HEK293 (cell line): ENCODE results near the gene RPL10A.

Source experiments
- CTCF ChIA-PET: fragments of 350-600 bp; formaldehyde crosslinking; extraction: SDS; loops from one replicate; lab custom pipeline; 2021; ENCODE audit warnings: antibody characterized with exemption; lab: Yijun Ruan, JAX
- POLR2A ChIA-PET: fragments of 300-600 bp; formaldehyde crosslinking; extraction: SDS; loops from one replicate; lab custom pipeline; 2020; ENCODE audit warnings: antibody characterized with exemption, inconsistent platforms; lab: Yijun Ruan, JAX
- H3K27ac ChIP-seq: fragments of 200-500 bp; sonication (Bioruptor generic); 2 replicates; pipeline ENCODE4 v1.5.1; 2014; ENCODE audit warnings: low read depth, low read length, control low read depth, inconsistent platforms; ENCODE audit errors: extremely low read depth
- H3K36me3 ChIP-seq, 2 experiments: fragments of 200-500 bp in 1 of 2; sonication (Bioruptor generic) in 1 of 2; 1 replicate in 1 of 2; 2 replicates in 1 of 2; pipeline ENCODE4 v1.5.1; 2014 to 2017; ENCODE audit warnings: inconsistent platforms in 2 of 2, low read length in 2 of 2; ENCODE audit not compliant: control insufficient read depth in 2 of 2, insufficient read depth in 1 of 2
- H3K4me1 ChIP-seq: fragments of 200-500 bp; sonication (Bioruptor generic); 2 replicates; pipeline ENCODE4 v1.5.1; 2014; ENCODE audit warnings: mild to moderate bottlenecking, low read length, inconsistent platforms; ENCODE audit not compliant: control insufficient read depth, insufficient read depth
- H3K4me3 ChIP-seq: 2 replicates; pipeline ENCODE4 v1.5.1; 2011; ENCODE audit warnings: low read depth, mild to moderate bottlenecking, control low read depth, low read length, moderate library complexity
- H3K9me3 ChIP-seq: fragments of 200-500 bp; sonication (Bioruptor generic); 2 replicates; pipeline ENCODE4 v1.5.1; 2014; ENCODE audit warnings: low read depth, low read length, inconsistent platforms; ENCODE audit not compliant: control insufficient read depth, insufficient read depth
- EGR2 ChIP-seq: fragments of 450-650 bp; formaldehyde crosslinking; IDR thresholded peaks from 2 replicates; pipeline ENCODE4 v1.5.1; 2016; ENCODE audit warnings: low read depth, missing biosample characterization, missing genetic modification characterization
- GLI4 ChIP-seq: fragments of 450-650 bp; formaldehyde crosslinking; IDR thresholded peaks from 2 replicates; pipeline ENCODE4 v1.5.1; 2016; ENCODE audit warnings: missing biosample characterization, missing genetic modification characterization
- GLIS1 ChIP-seq: fragments of 450-650 bp; formaldehyde crosslinking; IDR thresholded peaks from 2 replicates; pipeline ENCODE4 v1.5.1; 2016; ENCODE audit warnings: missing biosample characterization, missing genetic modification characterization
- HOXD13 ChIP-seq: sonication (generic); formaldehyde crosslinking; IDR thresholded peaks from 2 replicates; pipeline ENCODE4 v1.8.0; 2022; ENCODE audit warnings: missing genetic modification reagents, borderline replicate concordance
- MYNN ChIP-seq: fragments of 450-650 bp; formaldehyde crosslinking; IDR thresholded peaks from 2 replicates; pipeline ENCODE4 v1.5.1; 2016; ENCODE audit warnings: missing biosample characterization, missing genetic modification characterization, borderline replicate concordance
- PRDM1 ChIP-seq: fragments of 450-650 bp; formaldehyde crosslinking; IDR thresholded peaks from 2 replicates; pipeline ENCODE4; 2016; ENCODE audit warnings: missing biosample characterization, missing genetic modification characterization
- ZNF132 ChIP-seq: fragments of 450-650 bp; formaldehyde crosslinking; IDR thresholded peaks from 2 replicates; pipeline ENCODE4 v1.5.1; 2017; ENCODE audit warnings: missing biosample characterization, missing genetic modification characterization, borderline replicate concordance
- ZNF366 ChIP-seq: fragments of 450-650 bp; formaldehyde crosslinking; conservative IDR thresholded peaks from 2 replicates; pipeline ENCODE4 v1.5.1; 2016; ENCODE audit warnings: missing biosample characterization, missing genetic modification characterization
- ZNF423 ChIP-seq: fragments of 450-650 bp; formaldehyde crosslinking; IDR thresholded peaks from 2 replicates; pipeline ENCODE4 v1.5.1; 2016; ENCODE audit warnings: missing biosample characterization, missing genetic modification characterization
- ZNF501 ChIP-seq: fragments of 450-650 bp; formaldehyde crosslinking; IDR thresholded peaks from 2 replicates; pipeline ENCODE4 v1.5.1; 2016; ENCODE audit warnings: missing biosample characterization, missing genetic modification characterization
- ZNF555 ChIP-seq: fragments of 450-650 bp; formaldehyde crosslinking; conservative IDR thresholded peaks from 2 replicates; pipeline ENCODE4 v1.5.1; 2017; ENCODE audit warnings: missing biosample characterization, mild to moderate bottlenecking, missing genetic modification characterization, inconsistent platforms
- ZNF558 ChIP-seq: fragments of 450-650 bp; formaldehyde crosslinking; IDR thresholded peaks from 2 replicates; pipeline ENCODE4 v1.5.1; 2016; ENCODE audit warnings: missing biosample characterization, missing genetic modification characterization
- ZNF791 ChIP-seq: fragments of 450-650 bp; formaldehyde crosslinking; IDR thresholded peaks from 2 replicates; pipeline ENCODE4 v1.5.1; 2016; ENCODE audit warnings: missing biosample characterization, missing genetic modification characterization
- ZNF830 ChIP-seq: fragments of 450-650 bp; IDR thresholded peaks from 2 replicates; pipeline ENCODE4 v1.5.0; 2018; ENCODE audit warnings: missing biosample characterization, missing genetic modification characterization, low read depth, mild to moderate bottlenecking, moderate library complexity
- ZNF843 ChIP-seq: fragments of 450-650 bp; formaldehyde crosslinking; IDR thresholded peaks from 2 replicates; pipeline ENCODE4 v1.5.1; 2016; ENCODE audit warnings: missing biosample characterization, missing genetic modification characterization
- TF ChIP-seq, protein P1 (sequence below): fragments of 450-650 bp; IDR thresholded peaks from 2 replicates; pipeline ENCODE4 v1.5.1; 2018; ENCODE audit warnings: missing biosample characterization, mild to moderate bottlenecking, missing genetic modification characterization
- TF ChIP-seq, protein P2 (sequence below): fragments of 450-650 bp; formaldehyde crosslinking; IDR thresholded peaks from 2 replicates; pipeline ENCODE4 v1.5.1; 2017; ENCODE audit warnings: missing biosample characterization, missing genetic modification characterization
- TF ChIP-seq, protein P3 (sequence below): fragments of 450-650 bp; formaldehyde crosslinking; conservative IDR thresholded peaks from 2 replicates; pipeline ENCODE4 v1.5.1; 2016; ENCODE audit warnings: low read depth, missing biosample characterization, missing genetic modification characterization

RPL10A gene

DNA sequence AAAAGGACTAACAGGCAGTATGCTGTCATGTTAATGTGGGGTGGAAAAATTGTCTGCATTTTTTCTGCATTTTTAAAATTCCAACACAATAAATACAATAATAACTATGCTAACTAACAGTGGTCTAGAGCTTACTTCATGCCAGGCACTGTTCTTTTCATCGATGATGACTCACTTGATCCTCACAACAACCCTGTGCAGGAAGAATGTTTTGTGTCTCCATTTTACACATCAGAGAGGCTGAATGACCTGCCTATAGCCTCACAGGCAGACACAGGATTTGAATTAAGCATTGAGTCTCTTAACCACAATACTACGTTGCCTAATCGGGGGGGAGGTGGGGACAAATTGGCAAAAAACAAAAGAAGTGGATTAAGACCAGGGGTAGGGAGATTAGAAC, 42.9 kb upstream of the RPL10A start:
- H3K27ac ChIP-seq = no peak overlapping the region
- TF ChIP-seq, protein P1, sequence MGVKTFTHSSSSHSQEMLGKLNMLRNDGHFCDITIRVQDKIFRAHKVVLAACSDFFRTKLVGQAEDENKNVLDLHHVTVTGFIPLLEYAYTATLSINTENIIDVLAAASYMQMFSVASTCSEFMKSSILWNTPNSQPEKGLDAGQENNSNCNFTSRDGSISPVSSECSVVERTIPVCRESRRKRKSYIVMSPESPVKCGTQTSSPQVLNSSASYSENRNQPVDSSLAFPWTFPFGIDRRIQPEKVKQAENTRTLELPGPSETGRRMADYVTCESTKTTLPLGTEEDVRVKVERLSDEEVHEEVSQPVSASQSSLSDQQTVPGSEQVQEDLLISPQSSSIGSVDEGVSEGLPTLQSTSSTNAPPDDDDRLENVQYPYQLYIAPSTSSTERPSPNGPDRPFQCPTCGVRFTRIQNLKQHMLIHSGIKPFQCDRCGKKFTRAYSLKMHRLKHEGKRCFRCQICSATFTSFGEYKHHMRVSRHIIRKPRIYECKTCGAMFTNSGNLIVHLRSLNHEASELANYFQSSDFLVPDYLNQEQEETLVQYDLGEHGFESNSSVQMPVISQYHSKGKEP (tag by site-specific recombination) = no peak
- TF ChIP-seq ZNF558 (tag by site-specific recombination) (no peak), ZNF366 (tag by site-specific recombination) (no peak), ZNF132 (tag by site-specific recombination) (no peak), MYNN (tag by site-specific recombination) (no peak), ZNF843 (no peak), GLI4 (tag by site-specific recombination) (no peak), ZNF791 (tag by site-specific recombination) (no peak), ZNF830 (tag by site-specific recombination) (no peak), ZNF501 (tag by site-specific recombination) (no peak)
- TF ChIP-seq, protein P2, sequence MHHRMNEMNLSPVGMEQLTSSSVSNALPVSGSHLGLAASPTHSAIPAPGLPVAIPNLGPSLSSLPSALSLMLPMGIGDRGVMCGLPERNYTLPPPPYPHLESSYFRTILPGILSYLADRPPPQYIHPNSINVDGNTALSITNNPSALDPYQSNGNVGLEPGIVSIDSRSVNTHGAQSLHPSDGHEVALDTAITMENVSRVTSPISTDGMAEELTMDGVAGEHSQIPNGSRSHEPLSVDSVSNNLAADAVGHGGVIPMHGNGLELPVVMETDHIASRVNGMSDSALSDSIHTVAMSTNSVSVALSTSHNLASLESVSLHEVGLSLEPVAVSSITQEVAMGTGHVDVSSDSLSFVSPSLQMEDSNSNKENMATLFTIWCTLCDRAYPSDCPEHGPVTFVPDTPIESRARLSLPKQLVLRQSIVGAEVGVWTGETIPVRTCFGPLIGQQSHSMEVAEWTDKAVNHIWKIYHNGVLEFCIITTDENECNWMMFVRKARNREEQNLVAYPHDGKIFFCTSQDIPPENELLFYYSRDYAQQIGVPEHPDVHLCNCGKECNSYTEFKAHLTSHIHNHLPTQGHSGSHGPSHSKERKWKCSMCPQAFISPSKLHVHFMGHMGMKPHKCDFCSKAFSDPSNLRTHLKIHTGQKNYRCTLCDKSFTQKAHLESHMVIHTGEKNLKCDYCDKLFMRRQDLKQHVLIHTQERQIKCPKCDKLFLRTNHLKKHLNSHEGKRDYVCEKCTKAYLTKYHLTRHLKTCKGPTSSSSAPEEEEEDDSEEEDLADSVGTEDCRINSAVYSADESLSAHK = no peak
- TF ChIP-seq, protein P3, sequence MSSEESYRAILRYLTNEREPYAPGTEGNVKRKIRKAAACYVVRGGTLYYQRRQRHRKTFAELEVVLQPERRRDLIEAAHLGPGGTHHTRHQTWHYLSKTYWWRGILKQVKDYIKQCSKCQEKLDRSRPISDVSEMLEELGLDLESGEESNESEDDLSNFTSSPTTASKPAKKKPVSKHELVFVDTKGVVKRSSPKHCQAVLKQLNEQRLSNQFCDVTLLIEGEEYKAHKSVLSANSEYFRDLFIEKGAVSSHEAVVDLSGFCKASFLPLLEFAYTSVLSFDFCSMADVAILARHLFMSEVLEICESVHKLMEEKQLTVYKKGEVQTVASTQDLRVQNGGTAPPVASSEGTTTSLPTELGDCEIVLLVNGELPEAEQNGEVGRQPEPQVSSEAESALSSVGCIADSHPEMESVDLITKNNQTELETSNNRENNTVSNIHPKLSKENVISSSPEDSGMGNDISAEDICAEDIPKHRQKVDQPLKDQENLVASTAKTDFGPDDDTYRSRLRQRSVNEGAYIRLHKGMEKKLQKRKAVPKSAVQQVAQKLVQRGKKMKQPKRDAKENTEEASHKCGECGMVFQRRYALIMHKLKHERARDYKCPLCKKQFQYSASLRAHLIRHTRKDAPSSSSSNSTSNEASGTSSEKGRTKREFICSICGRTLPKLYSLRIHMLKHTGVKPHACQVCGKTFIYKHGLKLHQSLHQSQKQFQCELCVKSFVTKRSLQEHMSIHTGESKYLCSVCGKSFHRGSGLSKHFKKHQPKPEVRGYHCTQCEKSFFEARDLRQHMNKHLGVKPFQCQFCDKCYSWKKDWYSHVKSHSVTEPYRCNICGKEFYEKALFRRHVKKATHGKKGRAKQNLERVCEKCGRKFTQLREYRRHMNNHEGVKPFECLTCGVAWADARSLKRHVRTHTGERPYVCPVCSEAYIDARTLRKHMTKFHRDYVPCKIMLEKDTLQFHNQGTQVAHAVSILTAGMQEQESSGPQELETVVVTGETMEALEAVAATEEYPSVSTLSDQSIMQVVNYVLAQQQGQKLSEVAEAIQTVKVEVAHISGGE = no peak

DNA sequence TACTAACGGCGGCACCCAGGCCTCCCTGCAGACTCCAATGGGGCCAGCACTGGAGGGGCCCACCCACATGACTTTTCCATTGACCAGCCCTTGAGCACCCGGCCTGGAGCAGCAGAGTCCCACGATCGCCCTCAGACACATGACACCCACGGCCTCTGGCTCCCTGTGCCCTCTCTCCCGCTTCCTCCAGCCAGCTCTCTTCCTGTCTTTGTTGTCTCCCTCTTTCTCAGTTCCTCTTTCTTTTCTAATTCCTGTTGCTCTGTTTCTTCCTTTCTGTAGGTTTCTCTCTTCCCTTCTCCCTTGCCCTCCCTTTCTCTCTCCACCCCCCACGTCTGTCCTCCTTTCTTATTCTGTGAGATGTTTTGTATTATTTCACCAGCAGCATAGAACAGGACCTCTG, 42.1 kb upstream of the RPL10A start:
- Histone ChIP-seq H3K9me3 (no peaks in the 10 kb centered on the region), H3K36me3 (peaks cover 0 to 39% of the 10 kb centered on the region in 2 experiments; a peak in 1 of 3 replicates), H3K27ac (no peak overlapping the region), H3K4me3 (no peak overlapping the region), H3K4me1 (no peaks in the 10 kb centered on the region)
- ChIA-PET CTCF (interaction anchor here (0.6 kb wide), 1 partner anchor 10 kb away, joined by 6 read pairs; no protein-coding TSS in a partner anchor), POLR2A (no interaction called here)
- TF ChIP-seq ZNF423 (no peak), EGR2 (tag by site-specific recombination) (peak; percentile 56; the same call in 1 of the 2 replicates), PRDM1 (peak; percentile 67), ZNF555 (tag by site-specific recombination) (no peak), GLIS1 (tag by site-specific recombination) (no peak), HOXD13 (CRISPR knock-in tag) (no peak)

More for the DNA sequence above, 42.9 kb upstream of the RPL10A start:
- ChIA-PET CTCF (interaction anchor here (0.8 to 1.6 kb wide), 2 partner anchors 10 to 17 kb away, joined by 3 to 5 read pairs; no protein-coding TSS in a partner anchor), POLR2A (no interaction called here)
- H3K9me3 ChIP-seq = no peaks in the 10 kb centered on the region
- H3K4me3 ChIP-seq = no peak overlapping the region
- no peaks in the 10 kb centered on the region for H3K4me1 ChIP-seq
- H3K36me3 ChIP-seq = peaks cover 0 to 39% of the 10 kb centered on the region in 2 experiments; a peak in 1 of 3 replicates
